Neural progenitor cell (in vitro differentiated cells): Measurements from ENCODE around the gene BTBD3.

Experiments
- CTCF ChIP-seq: fragments of 200-600 bp; sonication (generic); IDR thresholded peaks from 2 replicates; pipeline ENCODE4 v1.5.1; 2017; ENCODE audit warnings: antibody characterized with exemption, mild to moderate bottlenecking
- EZH2 ChIP-seq: fragments of 200-600 bp; sonication (generic); IDR thresholded peaks from 2 replicates; pipeline ENCODE4 v1.6.1; 2017; ENCODE audit warnings: antibody characterized with exemption, mild to moderate bottlenecking, moderate library complexity
- EZH2phosphoT487 ChIP-seq: fragments of 200-600 bp; sonication (generic); IDR thresholded peaks from 2 replicates; pipeline ENCODE4 v1.6.1; 2017; ENCODE audit warnings: antibody characterized with exemption

GRCh38 chr20:11912659-11913415 is 4.9 kb upstream of the BTBD3 start:
- no peak for TF ChIP-seq CTCF
- no peak for TF ChIP-seq EZH2
- TF ChIP-seq EZH2phosphoT487: no peak
